Suprapubic skin (tissue), 4 donors: Measurements from ENCODE around the gene LIN52. TPM values are rescaled to one million over a fixed set of nuclear protein-coding genes. Genes with fewer than 3 reads are reported as not detected.

Source experiments
- DNase-seq, 2 donors: peaks; one replicate each; pipeline ENCODE4 v3.0.0-alpha.2; 2019; ENCODE audit warnings: low spot score in 2 of 2
- H3K27ac ChIP-seq: fragments of 200-600 bp; sonication (generic); one replicate; pipeline ENCODE4 v1.5.1; 2019
- H3K27me3 ChIP-seq: fragments of 200-600 bp; sonication (generic); one replicate; pipeline ENCODE4 v1.5.1; 2019
- H3K36me3 ChIP-seq: fragments of 200-600 bp; sonication (generic); one replicate; pipeline ENCODE4 v1.5.1; 2019
- H3K4me1 ChIP-seq: fragments of 200-600 bp; sonication (generic); one replicate; pipeline ENCODE4 v1.5.1; 2019
- H3K4me3 ChIP-seq: fragments of 200-600 bp; sonication (generic); one replicate; pipeline ENCODE4 v1.5.1; 2019; ENCODE audit warnings: mild to moderate bottlenecking
- H3K9me3 ChIP-seq: fragments of 200-600 bp; sonication (generic); one replicate; pipeline ENCODE4 v1.5.1; 2019
- CTCF ChIP-seq, 2 donors: fragments of 200-600 bp in 1 of 2; fragments of 450-650 bp in 1 of 2; sonication (generic) in 1 of 2; IDR thresholded peaks; one replicate each; pipeline ENCODE4 v1.5.1; 2016 to 2019; ENCODE audit warnings: antibody characterized with exemption in 2 of 2, mild to moderate bottlenecking in 1 of 2, moderate library complexity in 1 of 2
- EP300 ChIP-seq: sonication (generic); formaldehyde crosslinking; IDR thresholded peaks from one replicate; pipeline ENCODE4 v1.6.1; 2017; ENCODE audit warnings: antibody characterized with exemption
- POLR2A ChIP-seq, 2 donors: fragments of 450-650 bp; IDR thresholded peaks; one replicate each; pipeline ENCODE4 v1.6.1; 2017; ENCODE audit warnings: antibody characterized with exemption in 2 of 2, mild to moderate bottlenecking in 2 of 2, moderate library complexity in 2 of 2
- POLR2AphosphoS5 ChIP-seq, 3 donors: sonication (generic); formaldehyde crosslinking; IDR thresholded peaks; one replicate each; pipeline ENCODE4 v1.6.1; 2017; ENCODE audit warnings: antibody characterized with exemption in 3 of 3
- WGBS: methylation state at CpG from one replicate; pipeline ENCODE4 v1.1.5; 2018; 5-methylcytosine and 5-hydroxymethylcytosine counted together
- total RNA-seq, 4 donors: library from RNA; depleted of rRNA; stranded (reverse); fragments of >200 nt; gene quantifications; one replicate each; pipeline ENCODE4 v1.1.0, GENCODE V29; 2016

The LIN52 gene
- total RNA-seq, 4 donors from 2014 or later = 3.9 to 7.4 (median 5.2) TPM

GRCh38 chr14:74176400-74176793, 91.6 kb downstream of the LIN52 start:
- no peak for TF ChIP-seq POLR2AphosphoS5 (IDR thresholded peaks at IDR 0.05)
- 96% methylated on average over 2 of the region's 2 CpGs for WGBS
- no peak for DNase-seq

GRCh38 chr14:74179856-74180255, 95.1 kb downstream of the LIN52 start:
- WGBS = 100% methylated on average over 3 of the region's 3 CpGs
- no peak for DNase-seq
- Histone ChIP-seq H3K36me3 (no peaks in the 10 kb centered on the region), H3K27me3 (no peaks in the 10 kb centered on the region), H3K27ac (no peak overlapping the region), H3K4me3 (no peak overlapping the region), H3K9me3 (no peaks in the 10 kb centered on the region), H3K4me1 (no peaks in the 10 kb centered on the region)
- TF ChIP-seq POLR2AphosphoS5 (IDR thresholded peaks at IDR 0.05) (no peak), CTCF (IDR thresholded peaks at IDR 0.05) (no peak), EP300 (no peak), POLR2A (IDR thresholded peaks at IDR 0.05) (no peak)

More at GRCh38 chr14:74176400-74176793, 91.6 kb downstream of the LIN52 start:
- H3K9me3 ChIP-seq = no peaks in the 10 kb centered on the region
- no peaks in the 10 kb centered on the region for H3K27me3 ChIP-seq
- H3K4me1 ChIP-seq = no peaks in the 10 kb centered on the region
- H3K4me3 ChIP-seq = no peak overlapping the region
- H3K36me3 ChIP-seq = no peaks in the 10 kb centered on the region
- H3K27ac ChIP-seq = no peak overlapping the region

GRCh38 chr14:74190927-74191575, 106.3 kb downstream of the LIN52 start:
- Histone ChIP-seq H3K4me1 (no peaks in the 10 kb centered on the region), H3K36me3 (peaks cover 7% of the 10 kb centered on the region), H3K27me3 (no peaks in the 10 kb centered on the region), H3K9me3 (no peaks in the 10 kb centered on the region), H3K4me3 (no peak overlapping the region), H3K27ac (no peak overlapping the region)
- TF ChIP-seq EP300 (no peak), CTCF (IDR thresholded peaks at IDR 0.05) (no peak), POLR2AphosphoS5 (IDR thresholded peaks at IDR 0.05) (no peak), POLR2A (IDR thresholded peaks at IDR 0.05) (no peak)
- 66% methylated on average over 3 of the region's 3 CpGs for WGBS
- DNase-seq = no peak

- TF ChIP-seq POLR2A (IDR thresholded peaks at IDR 0.05) (no peak), POLR2AphosphoS5 (IDR thresholded peaks at IDR 0.05) (no peak), EP300 (no peak), CTCF (IDR thresholded peaks at IDR 0.05) (no peak)
- H3K9me3 ChIP-seq = no peaks in the 10 kb centered on the region
Observed at GRCh38 chr14:74194506-74195274, 109.9 kb downstream of the LIN52 start.

GRCh38 chr14:74195623-74196022, 110.9 kb downstream of the LIN52 start:
- TF ChIP-seq POLR2AphosphoS5 (IDR thresholded peaks at IDR 0.05) (no peak), EP300 (no peak), CTCF (IDR thresholded peaks at IDR 0.05) (no peak), POLR2A (IDR thresholded peaks at IDR 0.05) (no peak)
- Histone ChIP-seq H3K36me3 (peaks cover 12% of the 10 kb centered on the region), H3K4me3 (no peak overlapping the region), H3K27ac (no peak overlapping the region), H3K9me3 (no peaks in the 10 kb centered on the region), H3K4me1 (no peaks in the 10 kb centered on the region), H3K27me3 (no peaks in the 10 kb centered on the region)
- DNase-seq = no peak
- WGBS = 91% methylated on average over 7 of the region's 7 CpGs

More at GRCh38 chr14:74194506-74195274, 109.9 kb downstream of the LIN52 start:
- Histone ChIP-seq H3K36me3 (peaks cover 14% of the 10 kb centered on the region), H3K4me3 (no peak overlapping the region), H3K4me1 (no peaks in the 10 kb centered on the region), H3K27ac (no peak overlapping the region), H3K27me3 (no peaks in the 10 kb centered on the region)
- WGBS = 90% methylated on average over 8 of the region's 8 CpGs
- DNase-seq = no peak
